SK-N-SH (cell line): ENCODE data around the gene SMAD7.

Source experiments
- JUND ChIP-seq: IDR thresholded peaks from 2 replicates; pipeline ENCODE4 v1.4.0; 2012
- TF ChIP-seq, protein P1 (sequence below): fragments of 200-600 bp; sonication (generic); IDR thresholded peaks from 2 replicates; pipeline ENCODE4 v1.6.1; 2017; ENCODE audit warnings: antibody characterized with exemption, mild to moderate bottlenecking, moderate library complexity

- TF ChIP-seq, protein P1, sequence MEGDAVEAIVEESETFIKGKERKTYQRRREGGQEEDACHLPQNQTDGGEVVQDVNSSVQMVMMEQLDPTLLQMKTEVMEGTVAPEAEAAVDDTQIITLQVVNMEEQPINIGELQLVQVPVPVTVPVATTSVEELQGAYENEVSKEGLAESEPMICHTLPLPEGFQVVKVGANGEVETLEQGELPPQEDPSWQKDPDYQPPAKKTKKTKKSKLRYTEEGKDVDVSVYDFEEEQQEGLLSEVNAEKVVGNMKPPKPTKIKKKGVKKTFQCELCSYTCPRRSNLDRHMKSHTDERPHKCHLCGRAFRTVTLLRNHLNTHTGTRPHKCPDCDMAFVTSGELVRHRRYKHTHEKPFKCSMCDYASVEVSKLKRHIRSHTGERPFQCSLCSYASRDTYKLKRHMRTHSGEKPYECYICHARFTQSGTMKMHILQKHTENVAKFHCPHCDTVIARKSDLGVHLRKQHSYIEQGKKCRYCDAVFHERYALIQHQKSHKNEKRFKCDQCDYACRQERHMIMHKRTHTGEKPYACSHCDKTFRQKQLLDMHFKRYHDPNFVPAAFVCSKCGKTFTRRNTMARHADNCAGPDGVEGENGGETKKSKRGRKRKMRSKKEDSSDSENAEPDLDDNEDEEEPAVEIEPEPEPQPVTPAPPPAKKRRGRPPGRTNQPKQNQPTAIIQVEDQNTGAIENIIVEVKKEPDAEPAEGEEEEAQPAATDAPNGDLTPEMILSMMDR, result no peak
- TF ChIP-seq JUND, result no peak
Measured at GRCh38 chr18:48944634-48945033, 6.1 kb downstream of the SMAD7 start.
